Measurements from ENCODE around the gene OR1F1. TPM values are rescaled to one million over a fixed set of nuclear protein-coding genes. Genes with fewer than 3 reads are reported as not detected.
A peak's percentile ranks its signal among the peaks of the same experiment; 100 is the strongest.

The OR1F1 gene
- total and polyA plus RNA-seq, 9 of the 15 experiments (the other 6 are each of a cell fraction or from before 2014, with no cell fraction given), result 0.15 to 0.61 (median 0.35) TPM; not detected in 3

- TF ChIP-seq GMEB1 (CRISPR knock-in tag; IDR thresholded peaks at IDR 0.05) (no peak), SNAPC5 (CRISPR knock-in tag; IDR thresholded peaks at IDR 0.05) (no peak), ZNF586 (CRISPR knock-in tag; conservative IDR thresholded peaks at IDR 0.05) (no peak), MYBL2 (IDR thresholded peaks at IDR 0.05; ENCODE audit: low read depth) (no peak), MYBL2 (CRISPR knock-in tag; IDR thresholded peaks at IDR 0.05; ENCODE audit: borderline replicate concordance) (no peak), PBX2 (CRISPR knock-in tag; IDR thresholded peaks at IDR 0.05; ENCODE audit: low read depth) (no peak), PBX2 (tag; conservative IDR thresholded peaks at IDR 0.05; ENCODE audit: low read depth) (no peak), RBM22 (IDR thresholded peaks at IDR 0.05; ENCODE audit: low read depth, low read length, poor library complexity, severe bottlenecking) (no peak), ZNF274 (IDR thresholded peaks at IDR 0.05; ENCODE audit: borderline replicate concordance, low read depth, low read length) (no peak), HDGF (IDR thresholded peaks at IDR 0.05) (no peak), ZBTB5 (IDR thresholded peaks at IDR 0.05) (peak; percentile 46; the same call in 1 of the 2 replicates), ZNF699 (CRISPR knock-in tag; IDR thresholded peaks at IDR 0.05; ENCODE audit: insufficient replicate concordance) (no peak), GABPB1 (CRISPR knock-in tag; IDR thresholded peaks at IDR 0.05) (peak; percentile 32), HDAC2 (IDR thresholded peaks at IDR 0.05) (0 out of 2 replicates have a peak, but pooled peaks have one; percentile 21), CHD4 (IDR thresholded peaks at IDR 0.05; ENCODE audit: insufficient read depth, insufficient replicate concordance, low read depth, low read length, poor library complexity, severe bottlenecking) (no peak), ZKSCAN3 (CRISPR knock-in tag; IDR thresholded peaks at IDR 0.05) (no peak), E2F5 (CRISPR knock-in tag; IDR thresholded peaks at IDR 0.05) (no peak), CAMTA2 (CRISPR knock-in tag; conservative IDR thresholded peaks at IDR 0.05) (no peak), NFXL1 (CRISPR knock-in tag; IDR thresholded peaks at IDR 0.05) (no peak), ZNF561 (CRISPR knock-in tag; conservative IDR thresholded peaks at IDR 0.05) (no peak), ZNF12 (CRISPR knock-in tag; IDR thresholded peaks at IDR 0.05) (peak; percentile 21; the same call in 1 of the 2 replicates)
Measured at GRCh38 chr16:3158510-3159314, 29.3 kb upstream of the OR1F1 start (continued).
